Colonic mucosa (tissue), 4 donors: ENCODE results near the gene FRYL. TPM values are rescaled to one million over a fixed set of nuclear protein-coding genes. Genes with fewer than 3 reads are reported as not detected.

Source experiments
- DNase-seq: peaks from one replicate; pipeline ENCODE4 v3.0.0-alpha.2; 2020
- H3K27ac ChIP-seq: fragments of 200-600 bp; one replicate; pipeline ENCODE4 v1.8.0; 2021
- H3K27me3 ChIP-seq: fragments of 200-600 bp; one replicate; pipeline ENCODE4 v1.8.0; 2021
- H3K36me3 ChIP-seq: fragments of 200-600 bp; one replicate; pipeline ENCODE4 v1.8.0; 2021
- H3K4me1 ChIP-seq: fragments of 200-600 bp; one replicate; pipeline ENCODE4 v1.8.0; 2021; ENCODE audit warnings: mild to moderate bottlenecking
- H3K4me3 ChIP-seq: fragments of 200-600 bp; one replicate; pipeline ENCODE4 v1.8.0; 2021
- H3K9ac ChIP-seq, 2 donors: one replicate each; pipeline ENCODE4 v1.7.0; 2013; ENCODE audit warnings: control low read depth in 2 of 2, low read depth in 2 of 2, low read length in 2 of 2
- H3K9me3 ChIP-seq: fragments of 200-600 bp; one replicate; pipeline ENCODE4 v1.8.0; 2021
- CTCF ChIP-seq: fragments of 200-600 bp; IDR thresholded peaks from one replicate; pipeline ENCODE4 v1.8.0; 2022; ENCODE audit warnings: antibody characterized with exemption, mild to moderate bottlenecking
- intact Hi-C: fragments of 100-400 bp; cut with DNase I; formaldehyde crosslinking; loops from one replicate; pipeline ENCODE4 v1.14.1; 2022
- total RNA-seq, 2 donors: library from RNA; stranded (reverse); fragmentation: NEBNext Ultra II Directional in 1 of 2; extraction: Animal tissue kit (Norgen Biotek cat#: 25700) in 1 of 2; gene quantifications; one replicate each; pipeline ENCODE4 v1.2.1, GENCODE V29; 2021
- donor health status: healthy.
- donor health status: DM: no; HTN: no; CAD: no.
- donor health status: DM: no; HTN: no; CAD: no.

The FRYL gene
- total RNA-seq, 2 donors from 2014 or later: 193 to 292 TPM

GRCh38 chr4:48558026-48558425 lies 222.1 kb downstream of the FRYL start:
- Histone ChIP-seq H3K4me1 (no peaks in the 10 kb centered on the region), H3K4me3 (no peak overlapping the region), H3K27me3 (no peaks in the 10 kb centered on the region), H3K9ac (no peak overlapping the region), H3K36me3 (peaks cover 58% of the 10 kb centered on the region), H3K27ac (no peak overlapping the region), H3K9me3 (no peaks in the 10 kb centered on the region)
- TF ChIP-seq CTCF: no peak
- intact Hi-C loops: no loop called here
- DNase-seq: no peak

- H3K4me3 ChIP-seq: no peak overlapping the region
- DNase-seq: no peak
- peaks cover 52% of the 10 kb centered on the region for H3K36me3 ChIP-seq
- intact Hi-C loops: no loop called here
- no peak for TF ChIP-seq CTCF
- H3K27me3 ChIP-seq: no peaks in the 10 kb centered on the region
- no peak overlapping the region for H3K27ac ChIP-seq
- H3K9me3 ChIP-seq: no peaks in the 10 kb centered on the region
- H3K9ac ChIP-seq: no peak overlapping the region
- no peaks in the 10 kb centered on the region for H3K4me1 ChIP-seq
Observed at GRCh38 chr4:48557478-48557877, 222.6 kb downstream of the FRYL start.

GRCh38 chr4:48556268-48556667 lies 223.8 kb downstream of the FRYL start:
- no peak for DNase-seq
- Histone ChIP-seq H3K36me3 (peaks cover 40% of the 10 kb centered on the region), H3K9me3 (no peaks in the 10 kb centered on the region), H3K4me3 (no peak overlapping the region), H3K27me3 (no peaks in the 10 kb centered on the region), H3K27ac (no peak overlapping the region), H3K4me1 (no peaks in the 10 kb centered on the region), H3K9ac (no peak overlapping the region)
- intact Hi-C loops: no loop called here
- TF ChIP-seq CTCF: no peak

- TF ChIP-seq CTCF: no peak
- Histone ChIP-seq H3K9me3 (no peaks in the 10 kb centered on the region), H3K9ac (no peak overlapping the region), H3K4me3 (no peak overlapping the region), H3K4me1 (no peaks in the 10 kb centered on the region), H3K27me3 (no peaks in the 10 kb centered on the region), H3K36me3 (peaks cover 34% of the 10 kb centered on the region), H3K27ac (no peak overlapping the region)
- intact Hi-C loops: no loop called here
- no peak for DNase-seq
Observed at GRCh38 chr4:48554606-48555005, 225.5 kb downstream of the FRYL start.

- H3K27ac ChIP-seq: no peak overlapping the region
- no peaks in the 10 kb centered on the region for H3K27me3 ChIP-seq
- no peak overlapping the region for H3K4me3 ChIP-seq
- no peaks in the 10 kb centered on the region for H3K4me1 ChIP-seq
- peaks cover 34% of the 10 kb centered on the region for H3K36me3 ChIP-seq
- no peaks in the 10 kb centered on the region for H3K9me3 ChIP-seq
- no peak for TF ChIP-seq CTCF
- DNase-seq: no peak
- no peak overlapping the region for H3K9ac ChIP-seq
- intact Hi-C loops: no loop called here
Observed at GRCh38 chr4:48553720-48554119, 226.4 kb downstream of the FRYL start.

- DNase-seq: no peak
- Histone ChIP-seq H3K9me3 (no peaks in the 10 kb centered on the region), H3K9ac (no peak overlapping the region), H3K4me3 (no peak overlapping the region), H3K4me1 (no peaks in the 10 kb centered on the region), H3K27ac (no peak overlapping the region), H3K27me3 (no peaks in the 10 kb centered on the region), H3K36me3 (peaks cover 40% of the 10 kb centered on the region)
- no peak for TF ChIP-seq CTCF
- intact Hi-C loops: no loop called here
Observed at GRCh38 chr4:48546336-48546735, 233.7 kb downstream of the FRYL start.
